Muscle layer of duodenum (tissue), 2 donors: ENCODE measurements around the gene AQR.

ENCODE experiments used
- H3K27ac ChIP-seq: one replicate; pipeline ENCODE4 v1.7.0; 2013; ENCODE audit warnings: mild to moderate bottlenecking, low read length
- H3K27me3 ChIP-seq: one replicate; pipeline ENCODE4 v1.7.0; 2013; ENCODE audit warnings: low read depth, mild to moderate bottlenecking, control low read depth, low read length
- H3K36me3 ChIP-seq, 2 donors: one replicate each; pipeline ENCODE4 v1.7.0; 2013; ENCODE audit warnings: low read length in 2 of 2, control low read depth in 1 of 2, mild to moderate bottlenecking in 1 of 2; ENCODE audit not compliant: insufficient read depth in 2 of 2, control insufficient read depth in 1 of 2
- H3K4me1 ChIP-seq, 2 donors: one replicate each; pipeline ENCODE4 v1.7.0; 2013; ENCODE audit warnings: low read length in 2 of 2, mild to moderate bottlenecking in 2 of 2, control low read depth in 1 of 2, moderate library complexity in 1 of 2; ENCODE audit not compliant: insufficient read depth in 2 of 2, control insufficient read depth in 1 of 2
- H3K4me3 ChIP-seq, 2 donors: one replicate each; pipeline ENCODE4 v1.7.0; 2013; ENCODE audit warnings: low read length in 2 of 2, low read depth in 1 of 2, mild to moderate bottlenecking in 1 of 2
- H3K9me3 ChIP-seq, 2 donors: one replicate each; pipeline ENCODE4 v1.7.0; 2013; ENCODE audit warnings: low read length in 2 of 2, control low read depth in 1 of 2, mild to moderate bottlenecking in 1 of 2; ENCODE audit not compliant: control insufficient read depth in 1 of 2
- donor health status: healthy.

The AQR gene

DNA sequence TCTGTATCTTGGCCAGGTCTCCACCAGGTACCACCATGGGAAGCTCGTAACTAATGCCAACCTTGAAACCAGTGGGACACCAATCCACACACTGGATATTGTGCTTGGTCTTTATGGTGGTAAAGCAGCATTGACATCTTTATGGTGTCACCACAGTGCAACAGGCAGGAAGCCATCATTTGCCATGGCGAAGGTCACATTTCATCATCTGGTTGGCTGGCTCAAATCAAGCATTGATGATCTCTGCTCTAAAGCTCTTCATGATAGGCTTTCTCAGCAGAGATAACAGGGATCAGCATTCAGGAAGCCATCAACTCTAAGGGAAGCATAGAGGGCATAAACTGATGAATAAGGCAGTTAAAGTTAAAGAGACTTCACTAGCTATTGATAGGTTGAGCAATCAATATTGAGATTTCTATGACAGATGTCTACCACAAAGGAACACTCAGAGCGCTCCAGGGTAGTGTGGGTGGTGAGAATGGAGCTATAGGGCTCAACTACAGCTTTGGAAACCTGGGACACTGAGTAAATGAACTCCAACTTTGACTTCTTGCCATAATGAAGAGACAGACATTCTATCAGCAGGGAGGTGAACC is 120.1 kb downstream of the AQR start:
- no peaks in the 10 kb centered on the region for H3K27me3 ChIP-seq
- H3K36me3 ChIP-seq, result no peaks in the 10 kb centered on the region
- no peak overlapping the region for H3K27ac ChIP-seq
- H3K4me1 ChIP-seq, result peaks cover 0 to 11% of the 10 kb centered on the region in 2 donors
- H3K4me3 ChIP-seq, result no peak overlapping the region
- no peaks in the 10 kb centered on the region for H3K9me3 ChIP-seq

DNA sequence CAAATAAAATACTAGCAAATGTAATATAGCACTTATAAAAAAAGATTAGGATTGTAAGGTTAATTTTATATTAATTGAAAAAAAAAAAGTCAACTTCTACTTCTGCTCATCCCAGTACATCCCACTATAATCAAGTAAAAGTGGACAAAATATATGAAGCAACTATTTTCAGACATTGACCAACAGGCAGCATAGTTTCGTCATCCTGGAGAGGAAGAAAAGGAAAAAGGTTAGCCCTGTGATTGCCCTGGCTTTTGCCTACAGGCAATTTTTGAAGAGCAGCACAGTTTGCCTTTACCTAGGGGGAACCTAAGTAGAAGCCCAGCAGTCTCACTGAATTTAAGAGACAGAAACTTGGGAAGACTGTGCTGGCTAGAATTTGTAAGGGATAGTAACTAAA is 121.9 kb downstream of the AQR start:
- Histone ChIP-seq H3K9me3 (no peaks in the 10 kb centered on the region), H3K4me3 (no peak overlapping the region), H3K27me3 (no peaks in the 10 kb centered on the region), H3K36me3 (no peaks in the 10 kb centered on the region), H3K4me1 (no peaks in the 10 kb centered on the region), H3K27ac (no peak overlapping the region)

DNA sequence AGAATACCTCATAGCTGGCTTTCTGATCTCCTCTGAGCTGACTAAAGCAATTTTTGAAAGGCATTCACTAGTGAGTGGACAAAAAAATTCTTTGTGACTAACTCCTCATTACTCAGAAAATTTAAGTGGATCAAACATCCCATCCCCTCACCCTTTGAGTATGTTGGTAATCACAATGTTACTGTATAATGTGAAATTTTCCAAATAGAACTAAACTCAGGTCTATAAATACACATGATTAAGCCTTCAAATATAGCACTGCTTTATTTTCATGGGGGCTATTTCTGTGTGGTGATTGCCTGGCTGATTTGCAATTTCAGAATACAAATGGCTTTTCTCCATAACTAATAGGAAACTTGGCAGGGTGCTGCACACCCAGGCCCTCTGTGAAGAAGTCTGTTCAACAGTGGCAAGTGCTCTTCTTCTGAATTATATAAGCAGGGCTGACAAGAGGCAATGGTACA is 128.2 kb downstream of the AQR start:
- Histone ChIP-seq H3K27me3 (no peaks in the 10 kb centered on the region), H3K9me3 (no peaks in the 10 kb centered on the region), H3K36me3 (no peaks in the 10 kb centered on the region), H3K4me3 (no peak overlapping the region), H3K4me1 (no peaks in the 10 kb centered on the region), H3K27ac (no peak overlapping the region)

DNA sequence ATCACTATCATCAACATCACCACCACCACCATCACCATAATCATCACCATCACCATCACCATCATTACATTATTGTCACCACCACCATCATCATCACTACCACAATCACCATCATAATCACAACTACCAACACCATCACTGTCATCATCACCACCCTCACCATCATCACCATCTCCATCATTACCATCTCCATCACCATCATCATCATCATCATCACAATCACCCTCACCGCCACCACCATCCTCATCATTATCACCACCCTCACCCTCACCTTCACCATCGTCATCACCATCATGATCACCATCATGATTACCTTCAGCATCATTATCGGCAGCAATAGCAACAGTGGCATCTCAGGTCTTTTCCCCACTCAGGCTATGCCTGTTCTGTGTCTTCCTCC is 131.3 kb downstream of the AQR start:
- Histone ChIP-seq H3K4me3 (no peak overlapping the region), H3K27ac (no peak overlapping the region), H3K4me1 (no peaks in the 10 kb centered on the region), H3K27me3 (no peaks in the 10 kb centered on the region), H3K9me3 (no peaks in the 10 kb centered on the region), H3K36me3 (no peaks in the 10 kb centered on the region)

DNA sequence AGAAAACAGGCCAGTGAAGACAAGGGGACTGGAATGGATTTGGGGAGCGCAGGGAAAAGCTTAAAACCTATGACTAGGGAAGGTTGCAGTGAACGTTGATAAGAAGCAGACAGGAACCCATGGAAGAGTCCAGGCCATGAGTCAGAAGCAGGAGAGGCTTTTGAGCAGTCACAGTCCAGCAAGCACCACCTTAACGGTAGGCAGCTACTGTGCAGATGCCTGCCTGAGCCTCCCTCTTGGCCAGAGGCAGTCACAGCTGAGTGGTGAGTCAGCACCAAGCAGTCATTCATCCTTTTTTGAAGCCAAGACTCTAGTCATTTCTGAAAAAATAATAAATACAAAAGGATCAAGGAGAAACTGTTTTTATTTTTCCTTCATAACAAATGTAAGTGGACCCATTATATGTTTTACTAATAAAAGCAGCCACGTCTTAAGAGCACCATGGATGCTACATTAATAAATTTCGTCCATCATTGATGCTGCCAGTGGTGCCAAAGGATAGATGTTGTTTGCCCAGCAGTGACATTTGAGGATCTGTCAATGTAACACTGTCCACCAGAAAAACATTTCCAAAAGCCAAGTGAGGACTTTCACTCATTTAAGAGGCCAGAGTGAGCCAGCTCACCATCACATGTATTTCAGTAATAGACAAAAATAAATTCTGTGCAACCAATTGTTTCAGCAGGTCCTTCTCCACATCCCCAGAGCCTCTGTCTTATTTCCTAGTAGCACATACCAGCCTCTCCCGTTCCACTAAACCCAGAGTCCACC is 132.1 kb downstream of the AQR start:
- Histone ChIP-seq H3K27ac (no peak overlapping the region), H3K4me1 (no peaks in the 10 kb centered on the region), H3K9me3 (no peaks in the 10 kb centered on the region), H3K27me3 (no peaks in the 10 kb centered on the region), H3K4me3 (no peak overlapping the region), H3K36me3 (no peaks in the 10 kb centered on the region)

DNA sequence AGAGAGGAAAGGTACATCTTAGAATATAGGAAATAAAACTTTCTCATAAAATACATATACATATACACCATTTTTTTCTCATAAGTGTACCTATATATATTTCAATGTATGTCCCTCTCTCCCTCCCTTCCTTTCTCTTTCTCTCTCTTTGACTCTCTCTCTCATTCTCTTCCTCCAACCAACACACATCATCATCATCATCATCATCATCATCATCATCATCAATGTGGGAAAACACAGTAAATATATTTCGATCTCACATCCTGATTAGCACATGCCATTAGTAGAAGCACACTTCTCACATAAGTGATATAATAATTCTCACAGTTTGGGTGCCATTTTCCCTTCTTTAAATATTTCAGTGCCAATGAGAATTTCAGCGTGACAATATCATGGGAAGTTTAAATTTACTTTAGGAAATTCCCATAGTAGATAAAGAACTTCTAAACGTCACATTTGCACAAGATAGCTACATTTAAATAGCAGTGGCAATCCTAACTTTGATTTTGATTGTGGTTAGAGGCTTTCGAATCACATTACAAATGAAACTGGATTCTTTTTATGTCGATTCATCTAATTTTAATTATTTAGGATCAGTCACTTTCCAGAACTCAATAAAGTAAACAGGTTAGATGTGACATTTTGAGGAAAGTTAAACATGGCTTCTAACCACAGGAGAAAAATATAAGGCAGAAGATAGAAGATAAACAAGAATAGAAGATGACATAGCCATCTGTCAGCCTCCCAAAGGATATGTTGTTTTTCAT is 141.2 kb downstream of the AQR start:
- Histone ChIP-seq H3K9me3 (no peaks in the 10 kb centered on the region), H3K4me3 (no peak overlapping the region), H3K4me1 (no peaks in the 10 kb centered on the region), H3K27ac (no peak overlapping the region), H3K36me3 (no peaks in the 10 kb centered on the region), H3K27me3 (no peaks in the 10 kb centered on the region)

DNA sequence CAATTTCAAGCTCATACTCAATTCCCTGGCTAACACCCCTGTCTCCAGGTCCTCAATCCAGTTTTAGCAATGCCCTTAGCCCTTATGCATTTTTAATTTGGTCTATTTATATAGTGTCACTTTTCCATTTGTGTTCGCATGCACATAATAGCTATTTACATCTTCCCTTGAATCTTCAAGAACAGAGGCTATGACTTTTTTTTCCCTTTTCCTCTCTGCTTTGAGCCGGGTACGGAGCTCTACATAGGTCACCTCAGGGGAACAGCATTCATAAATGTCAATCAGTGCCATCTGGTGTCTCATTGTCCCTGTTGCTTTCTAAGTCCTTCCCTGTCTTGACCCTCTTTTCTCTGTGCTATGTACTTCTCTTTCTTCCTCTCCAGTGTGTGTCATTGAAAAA is 147.7 kb downstream of the AQR start:
- Histone ChIP-seq H3K27ac (no peak overlapping the region), H3K9me3 (no peaks in the 10 kb centered on the region), H3K4me3 (no peak overlapping the region), H3K27me3 (no peaks in the 10 kb centered on the region), H3K36me3 (no peaks in the 10 kb centered on the region), H3K4me1 (no peaks in the 10 kb centered on the region)

DNA sequence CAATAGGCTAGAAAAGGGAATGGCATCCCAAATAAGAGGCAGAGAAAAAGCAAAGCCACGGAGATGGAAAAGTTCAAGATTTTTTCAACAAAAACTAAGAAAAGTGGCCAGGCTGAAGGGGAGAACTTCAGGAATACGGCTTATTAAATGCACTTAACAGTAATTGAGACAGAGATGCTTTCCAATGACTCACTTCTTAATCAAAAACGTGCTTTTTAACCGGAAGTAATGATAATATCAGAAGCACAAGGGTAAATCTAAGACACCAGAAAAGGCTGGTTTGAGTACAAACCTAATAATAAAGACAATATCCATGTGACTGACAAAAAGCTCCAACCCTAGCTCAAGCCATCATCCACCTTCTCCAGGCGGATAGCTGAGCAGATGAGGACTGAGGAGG is 149.4 kb downstream of the AQR start:
- Histone ChIP-seq H3K4me1 (no peaks in the 10 kb centered on the region), H3K4me3 (no peak overlapping the region), H3K9me3 (no peaks in the 10 kb centered on the region), H3K27ac (no peak overlapping the region), H3K36me3 (no peaks in the 10 kb centered on the region), H3K27me3 (no peaks in the 10 kb centered on the region)

DNA sequence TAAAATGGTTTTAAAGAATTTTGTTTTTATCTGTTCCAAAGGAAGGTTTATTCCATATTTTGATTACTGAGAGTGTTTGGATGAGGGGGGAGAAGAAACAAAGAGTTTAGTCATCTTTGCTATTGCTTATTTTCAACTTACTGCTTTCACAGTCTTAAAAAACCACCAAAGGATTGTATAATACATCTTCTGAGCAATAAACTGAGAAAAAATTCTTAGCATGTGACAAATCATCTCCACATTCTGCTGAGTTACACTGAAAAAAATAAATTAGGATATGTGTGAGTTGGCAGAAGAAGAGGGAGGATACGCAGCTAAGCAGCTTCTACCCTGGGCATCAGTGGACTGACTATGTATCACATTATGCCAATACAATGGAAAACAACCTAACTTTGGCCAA is 151.0 kb downstream of the AQR start:
- H3K4me1 ChIP-seq, result no peaks in the 10 kb centered on the region
- H3K9me3 ChIP-seq, result no peaks in the 10 kb centered on the region
- no peak overlapping the region for H3K27ac ChIP-seq
- H3K36me3 ChIP-seq, result no peaks in the 10 kb centered on the region
- no peaks in the 10 kb centered on the region for H3K27me3 ChIP-seq
- no peak overlapping the region for H3K4me3 ChIP-seq

DNA sequence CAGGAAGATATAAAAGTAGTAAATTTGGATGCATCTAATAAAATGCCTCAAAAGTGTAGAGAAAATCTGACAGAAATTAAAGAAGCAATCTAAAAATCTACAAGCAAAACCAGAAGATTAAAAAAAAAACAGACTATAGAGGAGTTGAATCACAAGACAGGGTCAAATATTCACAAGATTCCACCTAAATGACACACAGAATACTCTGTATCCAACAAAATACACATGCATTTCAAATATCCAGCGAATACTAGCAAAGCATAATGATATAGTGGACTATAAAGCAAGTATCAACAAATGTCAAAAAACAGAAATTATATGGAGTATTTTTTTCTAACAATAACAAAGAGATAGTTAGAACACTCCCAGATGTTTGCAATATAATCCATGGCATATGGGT is 153.7 kb downstream of the AQR start:
- H3K4me3 ChIP-seq, result no peak overlapping the region
- no peaks in the 10 kb centered on the region for H3K27me3 ChIP-seq
- no peaks in the 10 kb centered on the region for H3K36me3 ChIP-seq
- H3K9me3 ChIP-seq, result no peaks in the 10 kb centered on the region
- no peaks in the 10 kb centered on the region for H3K4me1 ChIP-seq
- H3K27ac ChIP-seq, result no peak overlapping the region

DNA sequence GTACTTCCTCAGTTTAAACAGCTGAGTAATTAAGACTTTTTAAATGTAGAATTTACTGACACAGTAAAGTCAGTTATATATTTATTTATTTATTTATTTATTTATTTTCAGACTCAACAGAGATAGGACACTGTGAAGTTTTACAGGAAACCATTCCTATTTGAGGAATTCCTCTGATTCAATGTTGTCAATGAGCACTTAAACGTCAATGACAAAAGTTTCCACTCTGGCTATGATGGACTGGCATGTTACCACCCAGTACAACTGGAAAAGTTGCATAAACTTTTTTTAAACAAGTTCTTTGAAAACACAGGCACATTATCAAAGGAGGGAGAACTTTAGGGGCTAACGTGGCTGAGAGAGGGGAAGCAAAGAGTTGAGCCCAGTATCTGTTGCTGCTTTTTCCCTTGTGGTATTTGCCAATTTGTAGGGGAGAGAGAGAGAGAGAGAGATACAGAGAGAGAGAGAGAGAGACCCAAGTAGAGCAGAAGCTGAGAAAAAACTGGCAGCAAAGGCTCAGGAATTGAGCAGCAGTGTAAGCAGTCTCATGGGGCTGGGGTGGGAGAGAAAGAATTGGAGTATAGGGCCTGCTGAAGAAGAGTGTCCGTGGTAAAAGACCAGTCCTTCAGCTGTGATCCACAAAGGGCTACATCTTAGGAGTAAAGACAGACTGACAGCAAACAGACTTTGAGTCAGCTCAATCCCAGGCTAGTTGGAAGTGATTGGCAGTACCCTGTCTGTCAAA is 155.9 kb downstream of the AQR start:
- no peaks in the 10 kb centered on the region for H3K36me3 ChIP-seq
- no peak overlapping the region for H3K27ac ChIP-seq
- H3K4me1 ChIP-seq, result no peaks in the 10 kb centered on the region
- H3K4me3 ChIP-seq, result no peak overlapping the region
- H3K9me3 ChIP-seq, result no peaks in the 10 kb centered on the region
- H3K27me3 ChIP-seq, result no peaks in the 10 kb centered on the region
